ENCODE measurements around the gene MAML1.

The MAML1 gene

GRCh38 chr5:179822059-179822432 is 89.4 kb downstream of the MAML1 start:
- DNase-seq (ENCODE audit: low spot score) = no peak

DNA sequence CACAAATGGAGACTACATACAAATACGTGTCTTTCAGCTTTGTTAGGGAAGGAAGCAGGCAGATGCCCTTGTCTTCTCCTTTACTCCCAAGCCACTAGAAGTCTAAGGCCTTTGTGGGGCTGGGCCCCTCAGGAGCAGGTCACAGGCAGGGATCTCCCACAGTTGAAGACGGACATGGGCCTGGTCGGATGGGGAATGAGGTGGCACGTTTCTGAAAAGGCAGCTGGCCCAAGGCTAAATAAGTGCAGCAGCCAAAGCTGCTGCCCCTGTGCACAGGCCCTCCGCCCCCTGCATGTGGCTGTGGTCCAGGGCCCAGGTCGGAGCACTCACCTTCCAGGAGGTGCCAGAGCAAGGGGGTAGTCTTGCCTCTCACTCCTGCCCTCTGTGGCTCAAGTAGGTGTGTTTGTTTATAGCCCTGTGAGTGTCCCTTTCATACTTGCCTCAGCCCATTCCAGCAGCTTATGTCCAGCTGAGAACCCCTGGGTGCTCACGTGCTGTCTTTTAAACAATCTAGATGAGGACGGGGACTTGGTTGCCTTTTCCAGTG is 89.9 kb downstream of the MAML1 start:
- DNase-seq (ENCODE audit: low spot score) = no peak

GRCh38 chr5:179823937-179824744 is 91.5 kb downstream of the MAML1 start:
- DNase-seq (ENCODE audit: low spot score) = no peak

DNA sequence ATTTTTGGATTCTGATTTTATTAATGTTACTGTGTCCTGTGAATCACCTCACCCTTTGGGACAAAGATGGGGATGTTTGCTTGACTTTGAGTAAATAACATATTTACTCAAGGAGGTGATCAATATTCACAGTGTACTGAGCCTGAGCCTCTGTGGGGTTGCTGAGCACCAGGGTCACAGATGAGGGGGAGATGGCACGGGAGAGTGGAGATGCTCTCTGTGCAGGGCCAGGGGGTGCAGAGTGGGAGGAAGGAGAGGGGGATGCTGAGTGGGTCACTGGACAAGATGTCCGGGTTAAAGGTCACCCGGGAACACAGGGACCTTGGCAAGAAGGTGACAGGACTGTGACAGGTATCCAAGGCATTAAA is 92.1 kb downstream of the MAML1 start:
- DNase-seq (ENCODE audit: low spot score) = no peak

DNA sequence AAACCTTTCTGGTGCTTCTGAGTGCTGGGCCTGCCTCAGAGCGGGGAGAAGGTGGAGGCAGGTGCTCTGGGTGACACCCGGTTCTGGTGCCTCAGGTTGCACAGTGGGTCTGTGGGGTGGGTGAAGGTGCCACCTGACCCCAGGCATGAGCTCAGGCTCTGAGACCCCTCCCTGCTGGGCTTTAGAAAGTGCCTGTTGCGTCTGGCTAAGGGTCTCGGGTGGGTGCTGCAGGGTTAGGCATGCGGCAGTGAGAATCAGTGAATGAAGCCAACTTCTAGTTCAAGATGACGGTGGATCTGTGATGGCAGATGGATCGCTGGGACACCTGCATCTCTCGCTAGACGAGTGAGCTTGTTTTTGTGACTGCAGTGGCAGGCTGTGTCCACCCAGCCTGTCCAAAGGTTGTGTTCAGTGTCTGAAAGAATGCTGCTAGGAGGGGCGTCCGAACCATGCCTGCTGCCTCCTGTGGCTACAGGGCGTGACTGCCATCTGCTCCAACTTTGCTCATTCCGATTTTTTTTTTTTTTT is 93.1 kb downstream of the MAML1 start:
- no peak for DNase-seq (ENCODE audit: low spot score)

Data from ecto neural progenitor cell (in vitro differentiated cells).